ENCODE measurements around the gene CLC. TPM values are rescaled to one million over a fixed set of nuclear protein-coding genes. Genes with fewer than 3 reads are reported as not detected.

The CLC gene
- total and polyA plus RNA-seq, 2 of the 13 experiments (the other 11 are each of a cell fraction or from before 2014, with no cell fraction given), result not detected

DNA sequence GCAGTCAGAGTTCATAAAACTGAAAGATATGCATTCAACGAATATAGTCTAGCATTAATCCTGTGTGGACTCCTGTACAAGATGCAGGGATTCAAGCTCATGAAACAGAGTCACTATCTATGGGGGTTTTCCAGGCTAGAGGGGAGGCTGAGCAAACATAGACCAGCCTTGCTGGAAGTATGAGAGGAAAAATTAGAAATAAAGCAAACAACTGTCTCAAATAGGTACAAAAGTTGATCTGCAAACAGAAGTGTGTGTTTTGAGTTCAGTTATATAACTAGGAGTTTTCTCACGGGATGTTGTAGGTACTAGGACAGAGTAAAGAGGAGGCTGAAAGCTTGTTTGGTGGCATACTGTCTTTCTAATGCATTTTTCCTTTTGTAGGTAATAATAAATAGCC is 42.1 kb downstream of the CLC start (continued):
- no peak for TF ChIP-seq SOX6 (IDR thresholded peaks at IDR 0.05)
- TF ChIP-seq SOX6 (CRISPR knock-in tag; IDR thresholded peaks at IDR 0.05), result peak; percentile 38; the same call in 1 of the 2 replicates
- TF ChIP-seq PHF21A (CRISPR knock-in tag; IDR thresholded peaks at IDR 0.05), result 0 out of 2 replicates have a peak, but pooled peaks have one; percentile 25
- no peak for TF ChIP-seq SPEN (CRISPR knock-in tag; IDR thresholded peaks at IDR 0.05; ENCODE audit: low read depth)
- no peak for TF ChIP-seq KDM2A (CRISPR knock-in tag; IDR thresholded peaks at IDR 0.05; ENCODE audit: borderline replicate concordance, low read depth)
- TF ChIP-seq SALL1 (CRISPR knock-in tag; IDR thresholded peaks at IDR 0.05), result peak; percentile 76; the same call in 1 of the 2 replicates
- TF ChIP-seq, protein P1, sequence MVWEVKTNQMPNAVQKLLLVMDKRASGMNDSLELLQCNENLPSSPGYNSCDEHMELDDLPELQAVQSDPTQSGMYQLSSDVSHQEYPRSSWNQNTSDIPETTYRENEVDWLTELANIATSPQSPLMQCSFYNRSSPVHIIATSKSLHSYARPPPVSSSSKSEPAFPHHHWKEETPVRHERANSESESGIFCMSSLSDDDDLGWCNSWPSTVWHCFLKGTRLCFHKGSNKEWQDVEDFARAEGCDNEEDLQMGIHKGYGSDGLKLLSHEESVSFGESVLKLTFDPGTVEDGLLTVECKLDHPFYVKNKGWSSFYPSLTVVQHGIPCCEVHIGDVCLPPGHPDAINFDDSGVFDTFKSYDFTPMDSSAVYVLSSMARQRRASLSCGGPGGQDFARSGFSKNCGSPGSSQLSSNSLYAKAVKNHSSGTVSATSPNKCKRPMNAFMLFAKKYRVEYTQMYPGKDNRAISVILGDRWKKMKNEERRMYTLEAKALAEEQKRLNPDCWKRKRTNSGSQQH (CRISPR knock-in tag; IDR thresholded peaks at IDR 0.05; ENCODE audit: low read depth), result no peak
- no peak for TF ChIP-seq ONECUT2 (CRISPR knock-in tag; IDR thresholded peaks at IDR 0.05)
- no peak for TF ChIP-seq ZNF142 (CRISPR knock-in tag; IDR thresholded peaks at IDR 0.05)
- TF ChIP-seq, protein P2, sequence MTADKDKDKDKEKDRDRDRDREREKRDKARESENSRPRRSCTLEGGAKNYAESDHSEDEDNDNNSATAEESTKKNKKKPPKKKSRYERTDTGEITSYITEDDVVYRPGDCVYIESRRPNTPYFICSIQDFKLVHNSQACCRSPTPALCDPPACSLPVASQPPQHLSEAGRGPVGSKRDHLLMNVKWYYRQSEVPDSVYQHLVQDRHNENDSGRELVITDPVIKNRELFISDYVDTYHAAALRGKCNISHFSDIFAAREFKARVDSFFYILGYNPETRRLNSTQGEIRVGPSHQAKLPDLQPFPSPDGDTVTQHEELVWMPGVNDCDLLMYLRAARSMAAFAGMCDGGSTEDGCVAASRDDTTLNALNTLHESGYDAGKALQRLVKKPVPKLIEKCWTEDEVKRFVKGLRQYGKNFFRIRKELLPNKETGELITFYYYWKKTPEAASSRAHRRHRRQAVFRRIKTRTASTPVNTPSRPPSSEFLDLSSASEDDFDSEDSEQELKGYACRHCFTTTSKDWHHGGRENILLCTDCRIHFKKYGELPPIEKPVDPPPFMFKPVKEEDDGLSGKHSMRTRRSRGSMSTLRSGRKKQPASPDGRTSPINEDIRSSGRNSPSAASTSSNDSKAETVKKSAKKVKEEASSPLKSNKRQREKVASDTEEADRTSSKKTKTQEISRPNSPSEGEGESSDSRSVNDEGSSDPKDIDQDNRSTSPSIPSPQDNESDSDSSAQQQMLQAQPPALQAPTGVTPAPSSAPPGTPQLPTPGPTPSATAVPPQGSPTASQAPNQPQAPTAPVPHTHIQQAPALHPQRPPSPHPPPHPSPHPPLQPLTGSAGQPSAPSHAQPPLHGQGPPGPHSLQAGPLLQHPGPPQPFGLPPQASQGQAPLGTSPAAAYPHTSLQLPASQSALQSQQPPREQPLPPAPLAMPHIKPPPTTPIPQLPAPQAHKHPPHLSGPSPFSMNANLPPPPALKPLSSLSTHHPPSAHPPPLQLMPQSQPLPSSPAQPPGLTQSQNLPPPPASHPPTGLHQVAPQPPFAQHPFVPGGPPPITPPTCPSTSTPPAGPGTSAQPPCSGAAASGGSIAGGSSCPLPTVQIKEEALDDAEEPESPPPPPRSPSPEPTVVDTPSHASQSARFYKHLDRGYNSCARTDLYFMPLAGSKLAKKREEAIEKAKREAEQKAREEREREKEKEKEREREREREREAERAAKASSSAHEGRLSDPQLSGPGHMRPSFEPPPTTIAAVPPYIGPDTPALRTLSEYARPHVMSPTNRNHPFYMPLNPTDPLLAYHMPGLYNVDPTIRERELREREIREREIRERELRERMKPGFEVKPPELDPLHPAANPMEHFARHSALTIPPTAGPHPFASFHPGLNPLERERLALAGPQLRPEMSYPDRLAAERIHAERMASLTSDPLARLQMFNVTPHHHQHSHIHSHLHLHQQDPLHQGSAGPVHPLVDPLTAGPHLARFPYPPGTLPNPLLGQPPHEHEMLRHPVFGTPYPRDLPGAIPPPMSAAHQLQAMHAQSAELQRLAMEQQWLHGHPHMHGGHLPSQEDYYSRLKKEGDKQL (CRISPR knock-in tag; IDR thresholded peaks at IDR 0.05; ENCODE audit: low read depth), result no peak
- no peak for TF ChIP-seq TRIM22 (IDR thresholded peaks at IDR 0.05)
- TF ChIP-seq, protein P3, sequence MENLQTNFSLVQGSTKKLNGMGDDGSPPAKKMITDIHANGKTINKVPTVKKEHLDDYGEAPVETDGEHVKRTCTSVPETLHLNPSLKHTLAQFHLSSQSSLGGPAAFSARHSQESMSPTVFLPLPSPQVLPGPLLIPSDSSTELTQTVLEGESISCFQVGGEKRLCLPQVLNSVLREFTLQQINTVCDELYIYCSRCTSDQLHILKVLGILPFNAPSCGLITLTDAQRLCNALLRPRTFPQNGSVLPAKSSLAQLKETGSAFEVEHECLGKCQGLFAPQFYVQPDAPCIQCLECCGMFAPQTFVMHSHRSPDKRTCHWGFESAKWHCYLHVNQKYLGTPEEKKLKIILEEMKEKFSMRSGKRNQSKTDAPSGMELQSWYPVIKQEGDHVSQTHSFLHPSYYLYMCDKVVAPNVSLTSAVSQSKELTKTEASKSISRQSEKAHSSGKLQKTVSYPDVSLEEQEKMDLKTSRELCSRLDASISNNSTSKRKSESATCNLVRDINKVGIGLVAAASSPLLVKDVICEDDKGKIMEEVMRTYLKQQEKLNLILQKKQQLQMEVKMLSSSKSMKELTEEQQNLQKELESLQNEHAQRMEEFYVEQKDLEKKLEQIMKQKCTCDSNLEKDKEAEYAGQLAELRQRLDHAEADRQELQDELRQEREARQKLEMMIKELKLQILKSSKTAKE (CRISPR knock-in tag; IDR thresholded peaks at IDR 0.05; ENCODE audit: borderline replicate concordance), result peak; percentile 69; the same call in 1 of the 2 replicates
